DND-41 (cell line): ENCODE measurements around the gene DIAPH3.

Experiments used
- ATAC-seq: fragments of 200-7000 bp; cut with Tn5 transposase; 3 replicates; pipeline ENCODE4 v1.9.1; 2021; ENCODE audit warnings: low read depth; ENCODE audit not compliant: insufficient read depth
- DNase-seq: peaks from one replicate; pipeline ENCODE4 v3.0.0-alpha.2; 2020
- H2AFZ ChIP-seq: 2 replicates; pipeline ENCODE4 v1.6.0; 2012; ENCODE audit warnings: low read depth, low read length
- H3K27ac ChIP-seq: 2 replicates; pipeline ENCODE4 v1.5.1; 2012; ENCODE audit warnings: low read length, inconsistent platforms
- H3K27me3 ChIP-seq: fragments of 200-600 bp; sonication (generic); 2 replicates; pipeline ENCODE4 v1.6.0; 2012; ENCODE audit warnings: low read length, mild to moderate bottlenecking, inconsistent platforms; ENCODE audit not compliant: insufficient read depth, poor library complexity
- H3K36me3 ChIP-seq: 2 replicates; pipeline ENCODE4 v1.5.1; 2012; ENCODE audit warnings: low read length, inconsistent platforms; ENCODE audit not compliant: insufficient read depth
- H3K4me1 ChIP-seq: 2 replicates; pipeline ENCODE4 v1.5.1; 2012; ENCODE audit warnings: mild to moderate bottlenecking, low read length; ENCODE audit not compliant: insufficient read depth
- H3K4me2 ChIP-seq: 2 replicates; pipeline ENCODE4 v1.6.0; 2012; ENCODE audit warnings: mild to moderate bottlenecking, moderate library complexity, low read length, inconsistent platforms; ENCODE audit not compliant: insufficient read depth
- H3K4me3 ChIP-seq, 2 experiments: fragments of 200-600 bp in 1 of 2; shearing (Covaris generic) in 1 of 2; 2 replicates each; pipeline ENCODE4 v1.5.1; 2012 to 2016; ENCODE audit warnings: inconsistent platforms in 2 of 2, low read length in 2 of 2, mild to moderate bottlenecking in 2 of 2, low read depth in 1 of 2, moderate library complexity in 1 of 2
- H3K79me2 ChIP-seq: 2 replicates; pipeline ENCODE4 v1.6.0; 2012; ENCODE audit warnings: low read length, inconsistent platforms; ENCODE audit not compliant: insufficient read depth
- H3K9ac ChIP-seq: 2 replicates; pipeline ENCODE4 v1.6.0; 2012; ENCODE audit warnings: low read depth, mild to moderate bottlenecking, inconsistent platforms, low read length, moderate library complexity
- H3K9me3 ChIP-seq: 2 replicates; pipeline ENCODE4 v1.5.1; 2012; ENCODE audit warnings: low read length, moderate library complexity, mild to moderate bottlenecking, inconsistent platforms; ENCODE audit not compliant: insufficient read depth, severe bottlenecking
- H4K20me1 ChIP-seq: 2 replicates; pipeline ENCODE4 v1.6.0; 2012; ENCODE audit warnings: low read length; ENCODE audit not compliant: insufficient read depth
- CTCF ChIP-seq: IDR thresholded peaks from 2 replicates; pipeline ENCODE4 v1.5.1; 2012; ENCODE audit warnings: borderline replicate concordance, low read length, moderate library complexity, mild to moderate bottlenecking; ENCODE audit not compliant: poor library complexity, severe bottlenecking; ENCODE audit errors: extremely low read depth
- EZH2 ChIP-seq: IDR thresholded peaks from 3 replicates; pipeline ENCODE4 v1.6.1; 2012; ENCODE audit warnings: borderline replicate concordance, low read depth, mild to moderate bottlenecking, moderate library complexity, low read length, inconsistent platforms; ENCODE audit not compliant: severe bottlenecking

DIAPH3 gene

GRCh38 chr13:59674616-59675015 is 489.1 kb downstream of the DIAPH3 start:
- no peak overlapping the region for H3K9ac ChIP-seq
- H3K9me3 ChIP-seq, result no peaks in the 10 kb centered on the region
- H3K4me1 ChIP-seq, result no peaks in the 10 kb centered on the region
- no peak overlapping the region for H2AFZ ChIP-seq
- no peak overlapping the region for H3K4me2 ChIP-seq
- no peak overlapping the region for H3K27ac ChIP-seq
- ATAC-seq (no peak), DNase-seq (no peak)
- no peaks in the 10 kb centered on the region for H3K36me3 ChIP-seq
- no peak for TF ChIP-seq CTCF
- TF ChIP-seq EZH2, result no peak
- no peaks in the 10 kb centered on the region for H3K27me3 ChIP-seq
- no peaks in the 10 kb centered on the region for H4K20me1 ChIP-seq
- H3K4me3 ChIP-seq, result no peak overlapping the region
- H3K79me2 ChIP-seq, result no peaks in the 10 kb centered on the region

DNA sequence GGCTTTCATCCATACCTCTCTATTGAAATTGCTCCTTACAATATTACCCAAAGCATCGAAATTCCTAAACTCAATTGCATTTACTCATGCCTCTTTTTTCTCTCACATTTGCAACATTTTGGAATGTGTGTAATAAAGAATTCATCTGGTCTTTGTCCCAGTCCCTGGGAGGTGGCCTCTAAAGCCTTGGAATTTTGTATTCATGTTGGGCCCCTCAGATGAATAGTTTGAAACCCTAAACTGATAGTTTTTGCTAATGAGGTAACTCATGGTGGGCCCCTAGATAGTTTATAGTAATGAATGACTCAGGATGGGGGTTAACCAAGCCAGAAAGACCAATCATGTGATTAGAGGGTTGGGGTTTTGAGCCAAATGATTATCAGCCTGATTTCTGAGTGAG is 490.4 kb downstream of the DIAPH3 start:
- no peak for TF ChIP-seq CTCF
- TF ChIP-seq EZH2, result no peak
- Histone ChIP-seq H4K20me1 (no peaks in the 10 kb centered on the region), H3K27me3 (no peaks in the 10 kb centered on the region)

GRCh38 chr13:59672445-59672844 is 491.3 kb downstream of the DIAPH3 start:
- ATAC-seq (no peak), DNase-seq (no peak)
- Histone ChIP-seq H3K9me3 (no peaks in the 10 kb centered on the region), H3K4me2 (no peak overlapping the region), H3K4me3 (no peak overlapping the region), H3K27ac (no peak overlapping the region), H3K36me3 (no peaks in the 10 kb centered on the region), H3K9ac (no peak overlapping the region), H4K20me1 (no peaks in the 10 kb centered on the region), H3K27me3 (no peaks in the 10 kb centered on the region), H3K4me1 (no peaks in the 10 kb centered on the region), H3K79me2 (no peaks in the 10 kb centered on the region), H2AFZ (no peak overlapping the region)
- TF ChIP-seq CTCF (no peak), EZH2 (no peak)

More for the DNA sequence above, 490.4 kb downstream of the DIAPH3 start:
- H3K36me3 ChIP-seq, result no peaks in the 10 kb centered on the region
- no peak overlapping the region for H3K4me3 ChIP-seq
- no peak overlapping the region for H3K27ac ChIP-seq
- no peak overlapping the region for H2AFZ ChIP-seq
- ATAC-seq (no peak), DNase-seq (no peak)
- no peaks in the 10 kb centered on the region for H3K9me3 ChIP-seq
- no peaks in the 10 kb centered on the region for H3K4me1 ChIP-seq
- no peak overlapping the region for H3K4me2 ChIP-seq
- no peak overlapping the region for H3K9ac ChIP-seq
- no peaks in the 10 kb centered on the region for H3K79me2 ChIP-seq

DNA sequence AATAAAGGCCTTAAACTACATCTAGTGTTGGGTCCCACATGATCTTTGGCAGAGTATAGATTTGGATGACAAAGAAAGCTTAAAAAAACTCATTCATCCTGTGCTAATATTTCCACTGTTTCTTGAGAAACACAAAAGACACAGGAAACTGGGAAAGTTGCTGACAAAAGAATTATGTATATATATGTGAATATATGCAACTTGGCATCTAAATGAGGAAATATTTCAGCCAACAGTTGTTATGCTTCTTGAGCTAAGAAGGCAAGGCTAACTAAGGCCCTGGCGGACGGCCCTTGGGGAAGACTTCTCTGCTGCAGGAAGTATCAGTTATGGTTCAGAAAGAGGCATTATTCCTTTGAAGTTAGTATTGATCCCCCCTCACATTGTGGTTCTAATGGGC is 491.8 kb downstream of the DIAPH3 start:
- Histone ChIP-seq H3K9me3 (no peaks in the 10 kb centered on the region), H3K27me3 (no peaks in the 10 kb centered on the region), H3K27ac (no peak overlapping the region), H3K4me1 (no peaks in the 10 kb centered on the region), H2AFZ (no peak overlapping the region), H3K79me2 (no peaks in the 10 kb centered on the region), H3K4me3 (no peak overlapping the region), H3K4me2 (no peak overlapping the region), H3K36me3 (no peaks in the 10 kb centered on the region), H4K20me1 (no peaks in the 10 kb centered on the region), H3K9ac (no peak overlapping the region)
- TF ChIP-seq EZH2 (no peak), CTCF (no peak)
- ATAC-seq (no peak), DNase-seq (no peak)
